DMS 273 (cell line): ENCODE measurements around the gene ZAP70.

ENCODE experiments used
- DNase-seq: peaks from one replicate; lab custom pipeline; 2025; ENCODE audit not compliant: unreplicated experiment; lab: John Stamatoyannopoulos, UW

ZAP70 gene

DNA sequence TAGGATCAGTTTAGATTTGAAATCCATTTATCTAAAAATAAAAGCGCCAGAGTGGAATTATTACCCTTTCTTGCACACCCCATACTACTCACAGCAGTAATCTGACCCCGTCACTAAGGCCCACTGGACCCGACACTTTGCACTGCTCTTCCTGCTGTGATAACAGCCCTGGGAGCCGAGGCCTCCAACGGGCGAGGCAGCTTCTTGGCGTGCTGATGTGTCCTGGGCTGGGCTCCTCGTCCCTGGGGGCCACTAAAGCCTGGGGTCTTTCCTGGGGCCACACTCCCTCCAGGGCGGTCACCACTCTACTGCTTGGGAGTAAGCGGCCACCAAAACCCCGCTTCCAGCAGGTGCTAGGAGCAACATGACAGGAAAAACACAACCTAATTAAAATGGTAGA, 61.7 kb downstream of the ZAP70 start:
- no peak for DNase-seq

DNA sequence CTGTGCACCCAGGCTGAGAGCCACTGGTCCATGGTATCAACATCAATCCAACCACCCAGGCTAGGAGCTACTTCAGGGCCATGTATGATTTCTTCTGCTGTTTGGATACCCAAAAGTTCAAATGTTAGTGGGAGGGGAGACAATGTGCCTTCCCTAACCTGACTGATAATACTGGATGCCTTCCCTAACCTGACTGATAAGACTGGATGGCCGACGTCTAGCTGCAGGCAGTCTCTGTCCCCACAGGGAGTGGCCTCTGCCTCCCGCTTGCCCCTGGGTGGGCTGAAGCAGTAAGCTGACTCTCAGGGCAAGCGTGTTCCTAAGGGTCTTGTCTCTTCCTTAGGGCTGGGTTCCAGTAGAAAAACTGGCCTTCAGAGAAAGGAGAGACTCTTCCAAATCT, 65.8 kb downstream of the ZAP70 start:
- no peak for DNase-seq

DNA sequence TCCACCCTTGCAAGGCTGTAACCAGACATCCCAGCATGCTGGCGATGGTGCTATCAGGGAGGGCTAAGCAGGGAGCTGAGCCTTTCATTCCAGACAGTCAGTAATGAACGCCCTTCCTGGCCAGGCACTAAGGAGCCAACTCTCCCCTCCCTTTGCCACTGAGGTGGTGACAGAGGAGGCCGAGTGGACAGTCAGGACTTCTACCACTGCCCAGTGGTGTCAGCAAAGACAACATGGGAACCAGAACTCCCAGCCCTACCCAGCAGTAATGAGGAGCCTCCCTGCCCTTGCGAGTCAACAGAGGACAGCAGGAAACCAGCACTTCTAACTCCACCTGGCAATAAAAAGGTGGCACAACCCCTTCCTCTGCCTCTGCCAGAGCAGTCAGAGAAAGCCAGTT, 68.6 kb downstream of the ZAP70 start:
- no peak for DNase-seq

DNA sequence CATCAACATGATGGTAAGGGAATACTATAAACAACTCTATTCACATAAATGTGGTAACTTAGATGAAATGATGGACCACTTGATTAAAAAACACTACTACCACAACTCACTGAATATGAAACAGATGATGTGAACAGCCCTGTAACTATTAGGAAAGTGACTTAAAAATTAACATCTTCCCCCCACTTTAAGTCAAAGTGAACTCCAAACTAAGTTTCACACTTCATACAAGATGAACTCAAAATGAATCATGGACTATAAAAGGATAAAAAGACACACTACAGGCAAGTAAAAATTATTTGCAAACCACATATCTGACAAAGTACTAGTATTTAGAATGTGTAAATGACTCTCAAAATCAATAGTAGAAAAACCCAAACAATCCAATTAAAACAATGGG, 71.6 kb downstream of the ZAP70 start:
- DNase-seq, result no peak

DNA sequence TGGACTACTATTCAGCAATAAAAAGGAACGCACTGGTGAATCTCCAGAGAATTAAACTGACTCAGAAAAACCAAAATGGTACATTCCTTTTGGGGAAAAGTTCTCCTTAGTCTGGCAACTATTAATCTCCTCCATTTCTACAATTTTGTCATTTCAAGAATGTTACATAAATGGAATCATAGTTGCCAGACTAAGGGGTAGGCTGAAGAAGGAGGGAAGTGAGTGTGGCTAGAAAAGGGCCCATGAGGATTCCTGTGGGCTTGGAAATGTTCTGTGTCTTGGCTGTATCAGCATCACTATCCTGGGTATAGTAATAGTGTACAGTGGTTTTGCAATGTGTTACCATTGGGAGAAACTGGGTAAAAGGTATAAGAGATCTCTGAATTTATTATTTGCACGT, 72.4 kb downstream of the ZAP70 start:
- no peak for DNase-seq

DNA sequence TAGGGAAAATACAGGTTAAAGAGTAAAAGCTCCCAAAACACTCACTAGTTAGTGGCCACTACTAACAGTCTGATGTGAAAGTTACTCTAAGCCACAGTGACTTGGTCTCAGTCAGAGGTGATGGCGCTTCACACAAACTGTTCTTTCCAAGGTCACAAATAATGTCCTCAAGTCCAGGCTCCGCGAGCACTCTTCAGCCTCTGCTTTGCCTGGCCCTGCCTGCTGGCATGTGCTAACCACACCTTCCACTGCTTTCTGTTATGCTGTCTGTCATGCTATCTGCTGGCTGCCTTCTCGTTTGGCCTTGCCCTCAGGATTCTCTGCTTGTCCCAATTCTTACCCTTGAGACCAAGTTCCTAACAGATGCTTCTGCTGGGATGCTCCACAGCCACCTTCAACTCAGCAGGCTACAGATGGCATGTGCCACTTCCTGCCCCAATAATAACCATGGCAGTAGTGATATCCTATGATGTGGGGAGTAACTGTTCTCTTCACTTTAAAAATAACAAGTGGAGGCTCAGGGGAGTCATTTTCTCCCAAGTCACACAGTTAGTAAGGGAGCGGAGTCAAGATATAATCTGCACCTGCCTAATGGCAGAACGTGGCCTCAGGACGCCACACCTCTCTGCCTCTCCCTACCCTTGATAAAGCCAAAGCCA, 75.7 kb downstream of the ZAP70 start:
- no peak for DNase-seq
